Astrocyte of the cerebellum (primary cell): ENCODE results near the gene FCER2.

ENCODE experiments used
- DNase-seq: peaks from one replicate; pipeline ENCODE4 v3.0.0-alpha.2; 2011; ENCODE audit warnings: low read depth
- H3K4me3 ChIP-seq: 2 replicates; pipeline ENCODE4 v1.5.1; 2011; ENCODE audit warnings: mild to moderate bottlenecking, low read depth, low read length, moderate library complexity
- in situ Hi-C: cut with HindIII; loops from 2 replicates; pipeline ENCODE4 v1.10.0; 2017; ENCODE audit warnings: low sequenced_read_pairs
- TF ChIP-seq, protein P1 (sequence below): IDR thresholded peaks from 2 replicates; pipeline ENCODE4 v1.5.1; 2012; ENCODE audit warnings: low read length, low read depth, moderate library complexity, mild to moderate bottlenecking; ENCODE audit errors: missing control alignments

The FCER2 gene

DNA sequence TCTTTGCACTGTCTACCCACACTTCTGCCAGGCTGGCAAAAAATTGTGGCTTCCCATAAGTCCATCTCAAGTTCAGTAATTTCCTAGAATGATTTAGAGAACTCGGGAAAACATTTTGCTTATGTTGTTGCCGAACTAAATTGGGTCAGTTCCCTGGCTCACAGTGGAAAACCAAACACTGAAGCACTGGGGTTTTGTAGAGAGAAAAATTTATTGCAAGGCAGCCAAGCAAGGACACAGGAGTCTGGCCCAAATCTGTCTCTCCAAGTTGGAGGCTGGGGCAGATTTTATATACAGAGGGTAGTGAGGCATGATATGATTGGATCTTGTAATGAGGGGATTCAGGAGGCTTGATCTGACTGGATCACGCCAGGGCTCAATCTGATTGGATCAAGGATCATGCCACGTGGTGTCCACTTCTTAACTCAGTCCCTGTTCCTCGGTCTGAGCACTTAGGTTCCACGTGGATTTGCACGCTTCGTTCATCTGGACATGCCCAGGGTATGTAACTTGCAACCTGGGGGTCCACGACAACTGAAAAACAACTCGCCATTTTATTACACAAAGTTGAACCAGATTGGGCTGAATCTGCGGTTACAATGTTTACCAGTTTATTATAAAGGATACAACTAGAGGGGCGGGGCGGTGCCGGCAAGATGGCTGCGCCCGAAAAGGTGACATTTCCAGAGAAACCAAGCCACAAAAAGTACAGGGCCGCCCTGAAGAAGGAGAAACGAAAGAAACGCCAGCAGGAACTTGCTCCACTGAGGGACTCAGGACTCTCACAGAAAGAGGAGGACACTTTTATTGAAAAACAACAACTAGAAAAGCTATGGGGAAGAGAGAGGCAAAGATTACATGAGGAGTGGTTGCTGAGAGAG is 38.1 kb upstream of the FCER2 start:
- in situ Hi-C loops: no loop called here
- H3K4me3 ChIP-seq: no peak overlapping the region
- TF ChIP-seq, protein P1, sequence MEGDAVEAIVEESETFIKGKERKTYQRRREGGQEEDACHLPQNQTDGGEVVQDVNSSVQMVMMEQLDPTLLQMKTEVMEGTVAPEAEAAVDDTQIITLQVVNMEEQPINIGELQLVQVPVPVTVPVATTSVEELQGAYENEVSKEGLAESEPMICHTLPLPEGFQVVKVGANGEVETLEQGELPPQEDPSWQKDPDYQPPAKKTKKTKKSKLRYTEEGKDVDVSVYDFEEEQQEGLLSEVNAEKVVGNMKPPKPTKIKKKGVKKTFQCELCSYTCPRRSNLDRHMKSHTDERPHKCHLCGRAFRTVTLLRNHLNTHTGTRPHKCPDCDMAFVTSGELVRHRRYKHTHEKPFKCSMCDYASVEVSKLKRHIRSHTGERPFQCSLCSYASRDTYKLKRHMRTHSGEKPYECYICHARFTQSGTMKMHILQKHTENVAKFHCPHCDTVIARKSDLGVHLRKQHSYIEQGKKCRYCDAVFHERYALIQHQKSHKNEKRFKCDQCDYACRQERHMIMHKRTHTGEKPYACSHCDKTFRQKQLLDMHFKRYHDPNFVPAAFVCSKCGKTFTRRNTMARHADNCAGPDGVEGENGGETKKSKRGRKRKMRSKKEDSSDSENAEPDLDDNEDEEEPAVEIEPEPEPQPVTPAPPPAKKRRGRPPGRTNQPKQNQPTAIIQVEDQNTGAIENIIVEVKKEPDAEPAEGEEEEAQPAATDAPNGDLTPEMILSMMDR: no peak
- DNase-seq: no peak

DNA sequence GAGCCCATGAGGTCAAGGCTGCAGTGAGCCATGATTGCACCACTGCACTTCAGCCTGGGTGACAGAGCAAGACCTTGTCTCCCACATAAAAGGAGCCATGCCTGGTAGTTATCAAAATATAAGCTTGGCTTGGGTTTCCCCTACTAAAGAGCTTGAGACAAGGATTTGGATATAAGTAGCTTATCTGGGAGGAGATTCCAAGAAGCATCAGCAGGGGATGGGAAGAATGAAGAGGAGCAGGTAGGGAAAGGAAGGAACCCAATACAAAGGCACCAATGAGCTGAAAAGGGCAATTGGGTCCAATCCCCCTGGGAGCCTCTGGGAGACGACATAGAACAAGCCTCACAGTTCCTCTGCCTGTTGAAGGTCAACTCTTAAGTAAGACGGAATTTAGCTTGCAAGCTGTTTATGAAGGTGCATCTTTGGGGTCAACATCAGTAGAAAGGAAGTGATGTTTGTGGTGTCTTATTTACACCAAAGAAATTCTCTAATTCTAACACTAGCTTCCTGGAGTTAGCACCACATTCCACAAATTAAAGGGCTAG is 37.4 kb upstream of the FCER2 start:
- in situ Hi-C loops: no loop called here
- no peak for DNase-seq
- TF ChIP-seq, protein P1: no peak

DNA sequence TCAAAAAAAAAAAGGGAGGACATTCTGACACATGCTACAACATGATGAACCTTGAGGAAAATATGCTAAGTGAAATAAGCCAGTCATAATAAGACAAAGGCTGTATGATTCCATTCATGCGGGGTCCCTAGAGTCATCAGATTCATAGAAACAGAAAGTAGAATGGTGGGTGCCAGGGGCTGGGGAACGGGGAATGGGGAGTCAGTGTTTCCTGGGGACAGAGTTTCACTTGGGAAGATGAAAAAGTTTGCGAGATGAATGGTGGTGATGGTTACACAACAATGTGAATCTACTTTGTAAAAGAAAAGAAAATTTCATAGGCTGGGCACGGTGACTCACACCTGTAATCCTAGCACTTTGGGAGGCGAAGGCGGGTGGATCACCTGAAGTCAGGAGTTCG is 36.1 kb upstream of the FCER2 start:
- no peak for DNase-seq
- H3K4me3 ChIP-seq: no peak overlapping the region
- TF ChIP-seq, protein P1: no peak
- in situ Hi-C loops: no loop called here

More for the DNA sequence above, 37.4 kb upstream of the FCER2 start:
- H3K4me3 ChIP-seq: no peak overlapping the region

DNA sequence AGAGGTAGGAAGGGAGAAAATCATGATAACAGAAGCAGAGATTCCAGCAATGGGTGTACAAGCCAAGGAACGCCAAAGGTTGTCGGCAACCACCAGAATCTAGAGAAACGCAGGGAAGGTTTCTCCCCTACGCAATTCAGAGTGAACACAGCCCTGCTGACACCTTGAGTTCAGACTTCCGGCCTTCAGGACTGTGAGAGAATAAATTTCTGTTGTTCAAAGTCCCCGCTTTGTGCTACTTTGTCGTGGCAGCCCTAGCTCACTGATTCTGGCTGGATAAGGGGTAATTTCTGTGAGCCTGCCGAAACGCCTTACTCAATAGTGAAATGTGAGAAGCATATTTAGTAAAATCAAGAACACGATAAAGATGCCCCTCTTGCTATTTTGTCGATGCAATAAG is 35.3 kb upstream of the FCER2 start:
- no peak overlapping the region for H3K4me3 ChIP-seq
- no peak for DNase-seq
- TF ChIP-seq, protein P1: no peak
- in situ Hi-C loops: no loop called here

DNA sequence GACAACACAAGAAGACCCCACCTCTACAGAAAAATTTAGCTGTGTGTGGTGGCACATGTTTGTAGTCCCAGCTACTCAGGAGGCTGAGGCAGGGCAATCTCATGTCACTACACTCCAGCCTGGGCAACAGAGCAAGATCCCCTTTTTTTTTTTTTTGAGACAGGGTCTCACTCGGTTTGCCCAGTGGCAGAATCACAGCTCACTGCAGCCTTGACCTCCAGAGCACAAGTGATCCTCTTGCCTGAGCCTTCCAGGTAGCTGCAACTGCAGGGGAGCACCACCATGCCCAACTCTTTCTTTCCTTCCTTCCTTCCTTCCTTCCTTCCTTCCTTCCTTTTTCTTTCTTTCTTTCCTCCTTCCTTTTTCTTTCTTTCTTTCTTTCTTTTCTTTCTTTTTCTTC is 34.2 kb upstream of the FCER2 start:
- no peak for DNase-seq
- in situ Hi-C loops: no loop called here
- H3K4me3 ChIP-seq: no peak overlapping the region
- TF ChIP-seq, protein P1: no peak

DNA sequence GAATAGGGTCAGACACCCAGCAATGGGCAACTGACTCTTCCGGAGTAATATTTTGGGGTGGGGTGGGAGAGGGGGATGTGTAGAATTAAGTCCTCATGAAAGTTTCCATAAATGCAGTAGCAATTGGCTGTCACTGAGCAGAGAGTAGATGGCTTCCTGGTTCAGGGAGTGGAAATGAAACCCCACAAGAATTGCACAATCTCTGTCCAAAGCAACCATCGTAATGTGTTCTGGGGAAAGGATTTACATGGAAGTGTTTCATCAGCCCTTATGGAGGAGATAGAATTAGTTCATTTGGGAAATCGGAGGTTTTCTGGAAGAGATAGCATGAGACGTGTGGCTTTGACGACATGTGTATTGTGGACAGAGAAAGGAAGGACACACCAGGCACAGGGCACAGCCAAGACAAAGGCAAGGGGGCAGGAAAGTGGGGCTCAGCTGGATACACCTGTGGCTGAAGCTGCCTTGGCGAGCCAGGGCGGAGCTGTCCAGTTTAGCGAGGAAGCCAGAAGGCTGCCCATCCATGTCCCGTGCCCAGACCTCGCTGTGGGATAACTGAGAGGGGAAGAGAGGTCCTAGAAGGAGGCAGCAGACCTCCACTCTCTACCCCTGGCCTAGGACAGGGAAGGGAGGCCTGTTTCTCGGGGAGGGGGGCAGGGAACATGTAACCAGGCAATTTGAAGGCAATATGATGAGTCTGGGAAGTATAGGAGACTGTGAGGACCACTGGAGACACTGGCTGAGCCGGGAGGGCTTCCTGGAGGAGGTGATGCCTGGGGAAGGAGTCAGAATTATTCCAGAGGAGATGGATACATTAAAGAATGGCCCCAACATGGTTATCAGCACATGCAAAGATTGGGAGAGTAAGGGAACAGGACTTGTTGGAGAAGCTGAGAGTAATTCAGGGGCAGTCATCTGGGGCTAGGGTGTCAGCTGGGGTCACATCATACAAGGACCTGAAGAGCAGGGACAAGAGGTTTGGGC is 32.6 kb upstream of the FCER2 start:
- DNase-seq: no peak
- no peak overlapping the region for H3K4me3 ChIP-seq
- TF ChIP-seq, protein P1: no peak
- in situ Hi-C loops: no loop called here
